Ramos (cell line): ENCODE measurements around the gene DCTPP1.
"Not testable (repeated sequence)": the region's sequence is repeated elsewhere in the genome, so short reads cannot be mapped to it uniquely, and the experiment has no call there.

ENCODE experiments used
- in situ Hi-C: fragments of 300-500 bp; cut with MboI; formaldehyde crosslinking; loops from one replicate; pipeline ENCODE4 v1.14.3; 2022; ENCODE audit warnings: low sequenced_read_pairs; ENCODE audit not compliant: unreplicated experiment

The DCTPP1 gene

GRCh38 chr16:30429678-30430427 lies at the start of gene DCTPP1:
TSS of gene DCTPP1 (minus strand) at chr16:30430030. CDS start at chr16:30429980, 50 bp downstream.
- in situ Hi-C loops: loop anchor here (10.0 kb wide), 1 partner anchor 365 kb away; the partner anchor contains the start of gene ALDOA

GRCh38 chr16:30478766-30479478 lies 49.1 kb upstream of the DCTPP1 start:
- in situ Hi-C loops: no loop called here

GRCh38 chr16:30477773-30478172 lies 47.9 kb upstream of the DCTPP1 start:
- in situ Hi-C loops: not testable (repeated sequence)

DNA sequence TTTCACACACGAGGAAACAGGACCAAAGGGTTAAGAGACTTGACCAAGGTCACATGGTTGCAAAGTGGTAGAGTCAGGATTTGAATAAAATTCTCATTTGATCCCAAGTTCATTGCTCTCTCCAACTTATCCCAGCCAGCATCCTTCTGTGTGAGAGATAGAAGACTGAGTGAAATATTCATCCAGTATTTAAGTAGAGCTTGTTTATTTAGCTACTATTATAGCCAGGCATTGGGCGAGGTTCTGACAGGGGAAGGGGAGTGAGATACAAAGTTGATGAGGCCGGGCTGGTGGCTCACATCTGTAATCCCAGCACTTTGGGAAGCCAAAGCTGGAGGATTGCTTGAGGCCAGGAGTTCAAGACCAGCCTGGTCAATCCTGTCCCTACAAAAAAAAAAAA lies 47.2 kb upstream of the DCTPP1 start:
- in situ Hi-C loops: no loop called here

DNA sequence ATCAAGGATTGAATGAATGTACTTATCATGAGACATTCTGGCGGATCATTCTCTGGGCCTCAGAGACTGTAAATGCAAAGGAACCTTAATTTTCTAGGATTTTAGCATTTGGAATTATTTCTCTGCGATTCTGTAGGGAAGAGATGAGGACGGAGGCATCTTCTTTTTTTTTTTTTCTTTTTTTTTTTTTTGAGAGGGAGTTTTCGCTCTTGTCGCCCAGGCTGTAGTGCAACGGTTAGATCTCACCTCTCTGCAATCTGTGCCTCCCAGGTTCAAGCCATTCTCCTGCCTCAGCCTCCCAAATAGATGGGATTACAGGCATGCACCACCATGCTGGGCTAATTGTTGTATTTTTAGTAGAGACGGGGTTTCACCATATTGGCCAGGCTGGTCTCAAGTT lies 44.9 kb upstream of the DCTPP1 start:
- in situ Hi-C loops: no loop called here

DNA sequence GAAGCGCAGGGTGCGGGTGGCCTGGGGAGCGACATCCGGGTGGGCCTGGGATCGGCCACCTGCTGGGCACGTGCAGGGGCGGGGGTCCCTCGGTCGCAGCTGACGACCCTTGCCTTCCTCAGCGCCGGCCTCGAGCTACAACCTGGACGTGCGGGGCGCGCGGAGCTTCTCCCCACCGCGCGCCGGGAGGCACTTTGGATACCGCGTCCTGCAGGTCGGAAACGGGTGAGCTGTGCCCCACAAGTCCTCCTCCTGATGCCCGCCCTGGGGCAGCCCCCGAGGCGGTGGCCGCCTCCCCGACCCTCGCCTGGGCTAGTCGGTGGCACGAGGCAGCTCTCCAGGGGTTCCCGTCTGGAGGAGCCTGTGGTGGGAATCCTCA lies 44.2 kb upstream of the DCTPP1 start:
- in situ Hi-C loops: no loop called here

- in situ Hi-C loops: no loop called here
These were observed 43.6 kb upstream of the DCTPP1 start for GRCh38 chr16:30473231-30474073.

GRCh38 chr16:30472328-30472942 lies 42.6 kb upstream of the DCTPP1 start, which contains the start of gene ITGAL:
TSS of gene ITGAL (plus strand) at chr16:30472742. CDS start at chr16:30472838, 96 bp downstream.
- in situ Hi-C loops: no loop called here

GRCh38 chr16:30470632-30470995 lies 40.8 kb upstream of the DCTPP1 start:
- in situ Hi-C loops: no loop called here

GRCh38 chr16:30470170-30470512 lies 40.3 kb upstream of the DCTPP1 start:
- in situ Hi-C loops: no loop called here

DNA sequence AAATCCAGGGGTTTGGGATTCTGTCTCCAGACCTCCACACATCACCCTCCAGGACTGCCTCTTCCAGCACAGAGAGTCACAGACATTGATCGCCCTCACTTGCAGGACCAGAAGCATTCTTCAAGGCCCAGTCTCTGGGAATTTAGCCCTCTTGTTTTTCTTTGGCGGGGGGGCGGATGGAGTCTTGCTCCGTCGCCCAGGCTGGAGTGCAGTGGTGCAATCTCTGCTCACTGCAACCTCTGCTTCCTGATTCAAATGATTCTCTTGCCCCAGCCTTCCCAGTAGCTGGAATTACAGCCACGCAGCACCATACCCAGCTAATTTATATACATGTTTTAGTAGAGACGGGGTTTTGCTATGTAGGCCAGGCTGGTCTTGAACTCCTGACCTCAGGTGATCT lies 34.2 kb upstream of the DCTPP1 start:
- in situ Hi-C loops: no loop called here

- in situ Hi-C loops: not testable (repeated sequence)
These were observed 31.6 kb upstream of the DCTPP1 start for GRCh38 chr16:30461426-30461825.

GRCh38 chr16:30459456-30459855 lies 29.6 kb upstream of the DCTPP1 start:
- in situ Hi-C loops: no loop called here

- in situ Hi-C loops: no loop called here
These were observed 28.9 kb upstream of the DCTPP1 start for GRCh38 chr16:30458561-30459394.

GRCh38 chr16:30457743-30458560 lies 28.1 kb upstream of the DCTPP1 start:
- in situ Hi-C loops: no loop called here

- in situ Hi-C loops: no loop called here
These were observed 27.4 kb upstream of the DCTPP1 start for GRCh38 chr16:30457256-30457655.

DNA sequence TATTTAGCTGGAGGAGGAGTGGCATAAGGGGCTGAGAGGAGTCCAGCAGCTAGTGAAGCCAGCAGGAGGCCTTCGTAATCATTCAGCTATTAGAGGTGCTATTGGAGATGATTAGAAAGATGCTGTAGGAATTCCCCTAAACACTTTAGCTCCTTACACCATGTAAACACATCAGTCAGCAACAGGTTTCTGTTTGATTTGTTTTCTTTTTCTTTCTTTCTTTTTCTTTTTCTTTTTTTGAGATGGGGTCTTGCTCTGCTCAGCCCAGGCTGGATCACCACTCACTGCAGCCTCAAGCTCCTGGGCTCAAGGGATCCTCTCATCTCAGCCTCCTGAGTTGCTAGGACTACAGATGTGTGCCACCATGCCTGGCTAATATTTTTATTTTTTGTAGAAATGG lies 26.5 kb upstream of the DCTPP1 start:
- in situ Hi-C loops: no loop called here

GRCh38 chr16:30452709-30453580 lies 23.1 kb upstream of the DCTPP1 start:
- in situ Hi-C loops: not testable (repeated sequence)
